Suprapubic skin (tissue), 3 donors: Measurements from ENCODE around the gene EPHB4.

ENCODE experiments used
- CTCF ChIP-seq, 2 donors: fragments of 200-600 bp in 1 of 2; fragments of 450-650 bp in 1 of 2; sonication (generic) in 1 of 2; IDR thresholded peaks; one replicate each; pipeline ENCODE4 v1.5.1; 2016 to 2019; ENCODE audit warnings: antibody characterized with exemption in 2 of 2, mild to moderate bottlenecking in 1 of 2, moderate library complexity in 1 of 2
- POLR2AphosphoS5 ChIP-seq, 3 donors: sonication (generic); formaldehyde crosslinking; IDR thresholded peaks; one replicate each; pipeline ENCODE4 v1.6.1; 2017; ENCODE audit warnings: antibody characterized with exemption in 3 of 3

GRCh38 chr7:100791881-100792666, 35.2 kb downstream of the EPHB4 start:
- TF ChIP-seq POLR2AphosphoS5 (IDR thresholded peaks at IDR 0.05) (no peak), CTCF (IDR thresholded peaks at IDR 0.05) (no peak)
